H1 (cell line): Measurements from ENCODE around the gene TAF1D. TPM values are rescaled to one million over a fixed set of nuclear protein-coding genes. Genes with fewer than 3 reads are reported as not detected.

Experiments
- polyA plus RNA-seq, 7 experiments: library from polyadenylated mRNA; depleted of rRNA in 3 of 7; stranded (reverse) in 5 of 7; unstranded in 2 of 7; fragments of >200 nt in 5 of 7; fragments of 200-250 nt in 2 of 7; gene quantifications; 1 replicate in 5 of 7; 2 replicates in 1 of 7; 4 replicates in 1 of 7; pipeline versions ENCODE4 v1.2.1 to v1.2.3, GENCODE V29; 2011 to 2013; ENCODE audit warnings: missing spikeins in 2 of 7, mixed read lengths in 2 of 7
- total RNA-seq: library from RNA; stranded (reverse); fragmentation: NEBNext Ultra II Directional; extraction: Animal tissue kit (Norgen Biotek cat#: 25700); gene quantifications from 2 replicates; pipeline ENCODE4 v1.2.1, GENCODE V29; 2021
- TF ChIP-seq, protein P1 (sequence below): IDR thresholded peaks from 2 replicates; pipeline ENCODE4 v1.6.1; 2011; ENCODE audit warnings: low read depth, mild to moderate bottlenecking, low read length; ENCODE audit not compliant: insufficient read depth

The TAF1D gene
- total and polyA plus RNA-seq, 2 of the 8 experiments (the other 6 are each of a cell fraction or from before 2014, with no cell fraction given), result 64.7 to 212 TPM

GRCh38 chr11:93751001-93751400, 9.7 kb upstream of the TAF1D start (continued):
- TF ChIP-seq, protein P1, sequence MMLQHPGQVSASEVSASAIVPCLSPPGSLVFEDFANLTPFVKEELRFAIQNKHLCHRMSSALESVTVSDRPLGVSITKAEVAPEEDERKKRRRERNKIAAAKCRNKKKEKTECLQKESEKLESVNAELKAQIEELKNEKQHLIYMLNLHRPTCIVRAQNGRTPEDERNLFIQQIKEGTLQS, result no peak
